Activated CD4-positive, CD25-positive, alpha-beta regulatory T cell (primary cell): Measurements from ENCODE around the gene USP53.
"Not testable (repeated sequence)": the region's sequence is repeated elsewhere in the genome, so short reads cannot be mapped to it uniquely, and the experiment has no call there.

Experiments used
- DNase-seq, 4 experiments: peaks; one replicate each; lab custom pipeline; 2025; lab: John Stamatoyannopoulos, UW

USP53 gene

DNA sequence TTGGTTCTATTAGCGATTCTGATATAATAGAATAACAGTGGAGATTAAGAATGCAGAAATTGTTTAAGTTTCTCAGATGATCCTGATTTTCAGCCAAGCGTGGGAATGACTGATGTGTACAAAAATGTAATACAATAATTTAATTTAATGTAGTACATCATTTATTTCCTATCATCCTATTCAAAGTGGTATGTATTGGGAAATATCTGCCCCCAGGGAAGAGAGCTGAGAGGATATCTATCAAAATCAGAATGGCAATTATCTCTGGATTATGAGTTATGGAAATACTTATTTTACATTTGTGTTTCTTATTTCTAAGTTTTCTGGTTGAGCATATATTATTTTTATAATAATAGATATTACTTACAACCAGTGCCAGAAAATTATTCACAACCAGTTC, 105.5 kb downstream of the USP53 start:
- DNase-seq, result no peak

DNA sequence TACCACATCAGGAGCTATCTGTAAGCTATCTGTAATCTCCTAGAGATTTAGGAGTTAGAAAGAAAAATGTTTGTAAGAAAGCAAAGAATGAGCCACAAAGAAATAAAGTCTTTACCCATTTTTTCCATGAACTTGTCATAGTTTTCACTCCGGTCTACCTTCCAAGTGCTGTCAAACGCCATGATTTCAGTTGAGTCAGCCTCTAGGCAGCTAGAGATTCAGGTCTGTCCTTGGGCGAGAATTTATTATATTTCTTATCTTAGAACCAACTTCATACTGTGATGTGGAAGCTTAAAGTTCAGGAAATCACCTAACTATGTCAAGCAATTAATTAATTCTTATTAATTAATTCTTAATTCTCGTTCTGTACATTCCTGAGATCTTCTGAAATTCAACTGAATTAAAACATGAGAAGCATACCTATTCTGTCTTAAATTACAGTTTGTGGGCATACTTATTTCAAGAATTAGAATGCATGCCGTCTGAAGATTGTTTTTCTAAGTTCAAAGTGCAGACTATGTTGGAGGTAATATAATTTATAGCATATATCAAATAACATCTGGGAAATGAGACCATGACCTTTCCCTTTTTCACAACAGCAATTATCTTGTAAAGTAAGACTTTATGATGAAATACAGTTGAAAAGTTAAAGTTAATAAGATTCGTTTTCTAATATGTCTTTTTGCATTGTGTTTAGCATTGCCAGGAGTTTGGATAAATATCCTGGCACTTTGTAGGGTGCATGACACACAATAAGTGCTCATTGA, 109.6 kb downstream of the USP53 start, which contains the start of gene FABP2:
Gene FABP2, minus strand, starts transcription at position 218 of the 767 bp plus-strand sequence. Its CDS starts 36 bp downstream, at position 182.
- no peak for DNase-seq

DNA sequence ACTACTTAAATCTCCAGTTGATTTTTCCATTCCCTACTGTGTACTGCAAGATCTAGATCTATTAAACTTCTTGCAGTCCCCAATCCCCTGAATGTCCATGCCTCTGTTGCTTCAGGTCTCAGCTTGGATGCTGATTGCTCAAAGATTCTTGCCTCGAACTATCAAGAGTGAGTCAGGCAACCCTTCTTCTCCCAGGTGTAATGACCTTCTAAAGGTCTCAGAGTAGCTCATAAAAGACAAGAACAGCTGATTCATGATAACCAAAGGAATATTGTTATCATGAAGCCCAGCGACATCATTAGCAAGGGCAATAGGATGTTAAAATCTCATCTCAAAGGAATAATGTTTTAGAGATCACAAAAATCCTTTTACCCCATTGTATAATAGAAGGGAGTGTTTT, 116.2 kb downstream of the USP53 start:
- no peak for DNase-seq

DNA sequence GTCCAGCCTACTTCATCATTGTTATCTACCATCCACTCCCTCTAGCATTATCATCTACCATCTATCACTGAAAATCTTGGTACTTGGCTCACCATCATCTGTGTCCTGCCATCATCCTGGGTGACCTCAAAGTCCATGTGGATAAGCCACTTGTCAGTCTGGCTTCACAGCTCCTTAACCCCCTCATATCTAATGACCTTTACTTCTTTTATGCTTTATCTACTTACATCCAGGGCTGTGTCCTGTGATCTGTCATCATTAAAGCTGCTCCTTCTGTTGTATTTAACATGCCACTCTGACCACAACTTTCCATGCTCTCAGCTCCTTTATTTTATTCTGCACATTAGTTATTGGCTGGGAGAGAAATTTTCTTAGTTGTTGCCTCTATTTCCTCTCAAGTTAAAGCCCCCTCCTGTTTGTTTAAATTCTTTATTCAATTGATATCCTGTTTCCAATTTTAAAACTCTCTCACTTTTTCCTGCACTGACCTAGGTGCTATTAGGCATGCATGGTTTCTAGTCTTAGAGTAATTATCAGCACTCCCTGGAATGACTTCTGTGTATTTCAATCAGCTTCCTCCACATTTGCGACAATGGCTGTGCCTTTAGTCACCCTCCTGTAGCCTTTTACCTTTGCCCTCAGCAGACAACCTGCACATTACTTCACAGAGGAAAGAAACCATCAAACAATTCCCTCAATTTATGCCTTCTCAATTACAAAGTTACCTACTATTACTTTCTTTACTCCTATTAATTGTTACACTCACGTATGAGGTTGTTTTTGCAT, 117.5 kb downstream of the USP53 start:
- DNase-seq, result no peak

DNA sequence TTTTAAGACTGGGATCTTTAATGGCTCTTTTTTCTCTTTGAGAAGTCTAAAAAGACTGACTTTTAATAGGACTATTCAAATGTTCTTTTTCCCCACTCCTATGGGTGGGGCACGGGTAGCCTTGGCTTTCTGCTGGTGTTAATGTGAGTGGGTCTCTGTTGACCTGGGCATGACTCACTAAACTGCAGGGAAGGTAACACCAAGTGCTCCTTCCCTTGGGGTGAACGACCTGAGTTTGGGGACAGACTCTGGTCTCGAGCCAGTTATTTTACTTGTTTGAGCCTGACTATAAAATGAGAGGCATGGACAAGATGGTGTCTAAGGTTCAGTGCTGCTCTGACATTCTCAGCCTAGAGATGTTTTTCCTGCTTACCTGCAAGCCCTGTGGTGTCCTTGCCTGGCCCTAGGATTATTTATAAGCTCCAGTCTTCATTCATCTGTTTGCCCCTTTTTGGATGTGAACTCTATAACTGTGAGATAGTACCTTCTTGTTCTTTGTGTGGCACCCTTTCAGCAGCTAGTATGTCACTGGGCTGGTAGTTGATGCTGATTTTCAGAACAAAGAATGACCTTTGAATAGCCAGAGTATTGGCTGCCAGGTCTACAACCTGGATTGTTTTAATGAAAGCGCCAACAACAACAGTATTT, 123.9 kb downstream of the USP53 start:
- not testable (repeated sequence) for DNase-seq

DNA sequence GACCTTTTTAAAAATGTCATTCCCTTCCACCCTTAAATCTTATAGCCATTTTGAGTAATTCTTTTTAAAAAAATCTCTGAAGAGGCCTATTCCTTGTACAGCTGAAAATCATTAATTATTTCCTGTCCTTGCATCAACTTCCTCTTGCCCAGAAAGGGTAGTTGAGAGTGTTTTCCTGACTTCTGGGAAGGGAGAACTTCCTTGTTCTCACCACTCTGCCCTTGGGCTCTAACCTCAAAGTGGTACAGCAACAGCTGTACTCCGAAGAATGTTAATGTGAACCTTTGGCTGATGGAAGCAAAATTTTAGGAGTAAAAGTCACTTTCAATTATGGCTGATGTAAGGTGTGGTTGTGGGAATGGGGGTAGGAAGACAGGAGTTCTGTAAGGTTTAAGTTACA, 124.5 kb downstream of the USP53 start:
- DNase-seq, result no peak

DNA sequence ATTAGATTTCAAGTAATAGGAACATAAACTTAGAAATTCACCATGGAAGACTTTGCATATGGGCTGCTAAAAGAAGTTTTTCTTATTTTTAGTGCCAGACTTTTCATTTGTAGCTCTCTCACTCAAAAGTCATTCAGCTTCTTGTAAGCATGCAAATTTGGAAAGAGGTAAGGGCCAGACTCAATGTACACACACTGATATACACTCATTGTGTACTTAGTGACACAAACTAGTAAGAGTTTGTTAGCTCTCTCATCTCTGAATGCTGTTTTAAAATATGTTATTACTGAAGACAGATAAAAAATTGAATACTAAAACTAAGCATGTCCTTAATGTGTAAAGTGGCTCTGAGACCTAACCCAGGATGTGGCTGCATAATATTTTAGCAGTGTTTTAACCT, 127.4 kb downstream of the USP53 start:
- not testable (repeated sequence) for DNase-seq

DNA sequence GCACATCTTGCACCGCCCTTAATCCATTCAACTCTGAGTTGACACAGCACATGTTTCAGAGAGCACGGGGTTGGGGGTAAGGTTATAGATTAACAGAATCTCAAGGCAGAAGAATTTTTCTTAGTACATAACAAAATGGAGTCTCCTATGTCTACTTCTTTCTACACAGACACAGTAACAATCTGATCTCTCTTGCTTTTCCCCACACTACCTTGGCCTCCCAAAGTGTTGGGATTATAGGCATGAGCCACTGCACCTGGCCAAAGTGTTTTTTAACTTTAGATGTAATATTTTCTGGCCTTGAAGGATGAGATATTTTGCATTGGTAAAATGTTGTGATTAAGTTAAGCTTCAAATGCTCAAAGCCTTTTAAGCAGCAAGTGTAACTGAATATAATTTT, 130.8 kb downstream of the USP53 start:
- not testable (repeated sequence) for DNase-seq
